ENCODE results near the gene HOXA2.

- TF ChIP-seq, protein P1, sequence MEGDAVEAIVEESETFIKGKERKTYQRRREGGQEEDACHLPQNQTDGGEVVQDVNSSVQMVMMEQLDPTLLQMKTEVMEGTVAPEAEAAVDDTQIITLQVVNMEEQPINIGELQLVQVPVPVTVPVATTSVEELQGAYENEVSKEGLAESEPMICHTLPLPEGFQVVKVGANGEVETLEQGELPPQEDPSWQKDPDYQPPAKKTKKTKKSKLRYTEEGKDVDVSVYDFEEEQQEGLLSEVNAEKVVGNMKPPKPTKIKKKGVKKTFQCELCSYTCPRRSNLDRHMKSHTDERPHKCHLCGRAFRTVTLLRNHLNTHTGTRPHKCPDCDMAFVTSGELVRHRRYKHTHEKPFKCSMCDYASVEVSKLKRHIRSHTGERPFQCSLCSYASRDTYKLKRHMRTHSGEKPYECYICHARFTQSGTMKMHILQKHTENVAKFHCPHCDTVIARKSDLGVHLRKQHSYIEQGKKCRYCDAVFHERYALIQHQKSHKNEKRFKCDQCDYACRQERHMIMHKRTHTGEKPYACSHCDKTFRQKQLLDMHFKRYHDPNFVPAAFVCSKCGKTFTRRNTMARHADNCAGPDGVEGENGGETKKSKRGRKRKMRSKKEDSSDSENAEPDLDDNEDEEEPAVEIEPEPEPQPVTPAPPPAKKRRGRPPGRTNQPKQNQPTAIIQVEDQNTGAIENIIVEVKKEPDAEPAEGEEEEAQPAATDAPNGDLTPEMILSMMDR (tag by site-specific recombination; IDR thresholded peaks at IDR 0.05), result 0 out of 2 replicates have a peak, but pooled peaks have one; percentile 49
- TF ChIP-seq ZNF274 (IDR thresholded peaks at IDR 0.05; ENCODE audit: low read length), result no peak
- no peak for TF ChIP-seq ZNF274 (tag by site-specific recombination; IDR thresholded peaks at IDR 0.05; ENCODE audit: borderline replicate concordance)
- TF ChIP-seq ZNF391 (tag by site-specific recombination; IDR thresholded peaks at IDR 0.05; ENCODE audit: borderline replicate concordance, low read depth), result no peak
- TF ChIP-seq ZNF140 (tag by site-specific recombination; IDR thresholded peaks at IDR 0.05), result no peak
- no peak for TF ChIP-seq REST (tag by site-specific recombination; IDR thresholded peaks at IDR 0.05)
- TF ChIP-seq KLF9 (tag by site-specific recombination; IDR thresholded peaks at IDR 0.05; ENCODE audit: low read depth), result no peak
Measured at GRCh38 chr7:27129729-27130539, 27.5 kb upstream of the HOXA2 start.

Measured in HEK293 (cell line).